ENCODE data around the gene GEMIN7. TPM values are rescaled to one million over a fixed set of nuclear protein-coding genes. Genes with fewer than 3 reads are reported as not detected.

GEMIN7 gene
- total and polyA plus RNA-seq, 2 of the 13 experiments (the other 11 are each of a cell fraction or from before 2014, with no cell fraction given) = 24.1 to 30.6 TPM

DNA sequence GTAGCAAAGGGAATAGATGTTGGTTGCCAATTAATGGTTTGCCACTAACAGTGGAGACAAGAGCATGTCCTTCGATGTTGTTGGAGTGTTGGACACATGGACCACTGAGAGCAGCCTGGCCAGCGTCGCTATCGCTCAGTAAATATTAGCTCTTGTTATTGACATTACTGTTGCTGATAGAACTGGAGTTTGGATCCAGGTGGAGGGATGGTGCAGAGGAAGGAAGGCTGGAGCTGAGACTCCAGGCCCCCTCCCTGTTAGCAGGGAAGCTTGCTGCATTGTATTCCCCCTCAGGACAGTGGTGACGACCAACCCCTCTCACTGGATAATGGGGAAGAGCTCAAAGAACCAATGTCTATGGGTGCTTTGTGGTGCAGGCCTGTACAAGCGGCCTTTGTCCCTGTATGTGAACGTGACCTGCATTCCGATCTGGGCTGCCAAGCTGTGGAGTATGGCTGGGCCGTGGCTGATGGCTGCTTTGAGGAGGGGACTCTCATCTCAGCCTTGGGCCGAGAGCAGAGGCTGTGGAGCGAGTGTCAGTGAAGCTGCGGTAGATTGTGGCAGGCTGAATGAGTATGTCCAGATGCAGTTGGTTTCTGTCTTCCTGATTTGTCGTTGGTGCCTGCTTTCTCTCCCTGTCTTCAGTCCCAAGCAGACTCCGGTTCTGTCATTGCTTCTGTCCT, 33.2 kb upstream of the GEMIN7 start (continued):
- TF ChIP-seq PHB2 (IDR thresholded peaks at IDR 0.05; ENCODE audit: partially characterized antibody) (no peak), U2AF2 (IDR thresholded peaks at IDR 0.05; ENCODE audit: low read depth, low read length) (no peak), CBX5 (CRISPR knock-in tag; IDR thresholded peaks at IDR 0.05; ENCODE audit: borderline replicate concordance) (peak; percentile 72; the same call in 1 of the 2 replicates), ZNF589 (CRISPR knock-in tag; conservative IDR thresholded peaks at IDR 0.05) (no peak), PREB (CRISPR knock-in tag; IDR thresholded peaks at IDR 0.05) (no peak), TFAP4 (IDR thresholded peaks at IDR 0.05; ENCODE audit: borderline replicate concordance, low read depth) (peak; percentile 78; the same call in 1 of the 2 replicates), SMAD3 (CRISPR knock-in tag; IDR thresholded peaks at IDR 0.05) (peak; percentile 69), HMGXB4 (CRISPR knock-in tag; IDR thresholded peaks at IDR 0.05; ENCODE audit: borderline replicate concordance in 1 of 2, low read depth in 1 of 2) (peak in 1 of 2 experiments; percentile 64; a peak in 2 of 4 replicates), GABPB1 (CRISPR knock-in tag; IDR thresholded peaks at IDR 0.05) (peak; percentile 25; the same call in 1 of the 2 replicates), PRPF4 (IDR thresholded peaks at IDR 0.05; ENCODE audit: low read depth, low read length, poor library complexity, severe bottlenecking) (no peak), SNAI1 (CRISPR knock-in tag; IDR thresholded peaks at IDR 0.05; ENCODE audit: borderline replicate concordance) (no peak), MZF1 (CRISPR knock-in tag; IDR thresholded peaks at IDR 0.05; ENCODE audit: borderline replicate concordance) (no peak), NRL (CRISPR knock-in tag; IDR thresholded peaks at IDR 0.05; ENCODE audit: borderline replicate concordance) (peak; percentile 13; the same call in 1 of the 2 replicates), PLRG1 (conservative IDR thresholded peaks at IDR 0.05) (no peak), ARHGAP35 (CRISPR knock-in tag; IDR thresholded peaks at IDR 0.05; ENCODE audit: borderline replicate concordance) (no peak; the same call in 1 of the 2 replicates), KLF13 (CRISPR knock-in tag; IDR thresholded peaks at IDR 0.05) (no peak), HDAC6 (IDR thresholded peaks at IDR 0.05; ENCODE audit: low read depth, low read length) (no peak), AGO1 (IDR thresholded peaks at IDR 0.05; ENCODE audit: low read depth, low read length, poor library complexity, severe bottlenecking) (no peak), ZNF160 (CRISPR knock-in tag; IDR thresholded peaks at IDR 0.05) (no peak), EP300 (IDR thresholded peaks at IDR 0.05; ENCODE audit: low read depth in 2 of 2, low read length in 2 of 2) (peak in 1 of 2 experiments; percentile 83; a peak in 3 of 4 replicates), EP300 (CRISPR knock-in tag; IDR thresholded peaks at IDR 0.05; ENCODE audit: borderline replicate concordance) (peak; percentile 72)
- TF ChIP-seq, protein P1, sequence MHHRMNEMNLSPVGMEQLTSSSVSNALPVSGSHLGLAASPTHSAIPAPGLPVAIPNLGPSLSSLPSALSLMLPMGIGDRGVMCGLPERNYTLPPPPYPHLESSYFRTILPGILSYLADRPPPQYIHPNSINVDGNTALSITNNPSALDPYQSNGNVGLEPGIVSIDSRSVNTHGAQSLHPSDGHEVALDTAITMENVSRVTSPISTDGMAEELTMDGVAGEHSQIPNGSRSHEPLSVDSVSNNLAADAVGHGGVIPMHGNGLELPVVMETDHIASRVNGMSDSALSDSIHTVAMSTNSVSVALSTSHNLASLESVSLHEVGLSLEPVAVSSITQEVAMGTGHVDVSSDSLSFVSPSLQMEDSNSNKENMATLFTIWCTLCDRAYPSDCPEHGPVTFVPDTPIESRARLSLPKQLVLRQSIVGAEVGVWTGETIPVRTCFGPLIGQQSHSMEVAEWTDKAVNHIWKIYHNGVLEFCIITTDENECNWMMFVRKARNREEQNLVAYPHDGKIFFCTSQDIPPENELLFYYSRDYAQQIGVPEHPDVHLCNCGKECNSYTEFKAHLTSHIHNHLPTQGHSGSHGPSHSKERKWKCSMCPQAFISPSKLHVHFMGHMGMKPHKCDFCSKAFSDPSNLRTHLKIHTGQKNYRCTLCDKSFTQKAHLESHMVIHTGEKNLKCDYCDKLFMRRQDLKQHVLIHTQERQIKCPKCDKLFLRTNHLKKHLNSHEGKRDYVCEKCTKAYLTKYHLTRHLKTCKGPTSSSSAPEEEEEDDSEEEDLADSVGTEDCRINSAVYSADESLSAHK (CRISPR knock-in tag; IDR thresholded peaks at IDR 0.05; ENCODE audit: borderline replicate concordance) = no peak
- TF ChIP-seq, protein P2, sequence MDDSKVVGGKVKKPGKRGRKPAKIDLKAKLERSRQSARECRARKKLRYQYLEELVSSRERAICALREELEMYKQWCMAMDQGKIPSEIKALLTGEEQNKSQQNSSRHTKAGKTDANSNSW (CRISPR knock-in tag; IDR thresholded peaks at IDR 0.05; ENCODE audit: borderline replicate concordance) = no peak
